CD8-positive, alpha-beta memory T cell (primary cell): ENCODE measurements around the gene UPB1. TPM values are rescaled to one million over a fixed set of nuclear protein-coding genes. Genes with fewer than 3 reads are reported as not detected.
"Not testable (repeated sequence)": the region's sequence is repeated elsewhere in the genome, so short reads cannot be mapped to it uniquely, and the experiment has no call there.

Experiments used
- CTCF ChIA-PET: fragments of 350-600 bp; sonication (Branson Sonifier 250); formaldehyde crosslinking; loops from one replicate; lab custom pipeline; 2021; ENCODE audit warnings: antibody characterized with exemption; lab: Charles Lee
- POLR2A ChIA-PET: fragments of 350-600 bp; sonication (Branson Sonifier 250); formaldehyde crosslinking; loops from one replicate; lab custom pipeline; 2021; ENCODE audit warnings: antibody characterized with exemption; lab: Charles Lee
- DNase-seq, 5 donors: peaks; one replicate each; pipeline versions ENCODE4 v3.0.0 to v3.0.0-alpha.2; 2020 to 2022; ENCODE audit warnings: mixed read lengths in 1 of 5
- H3K27ac ChIP-seq: one replicate; pipeline ENCODE4 v1.7.0; 2013; ENCODE audit warnings: low read depth, mild to moderate bottlenecking, low read length, moderate library complexity
- H3K27me3 ChIP-seq: 2 replicates; pipeline ENCODE4 v1.7.0; 2013; ENCODE audit warnings: low read length, mild to moderate bottlenecking; ENCODE audit not compliant: insufficient read depth, poor library complexity, severe bottlenecking
- H3K36me3 ChIP-seq: 2 replicates; pipeline ENCODE4 v1.7.0; 2013; ENCODE audit warnings: mild to moderate bottlenecking, low read length, moderate library complexity; ENCODE audit not compliant: insufficient read depth
- H3K4me1 ChIP-seq: 2 replicates; pipeline ENCODE4 v1.7.0; 2013; ENCODE audit warnings: mild to moderate bottlenecking, low read length, moderate library complexity; ENCODE audit not compliant: insufficient read depth
- H3K4me3 ChIP-seq: 2 replicates; pipeline ENCODE4 v1.7.0; 2013; ENCODE audit warnings: mild to moderate bottlenecking, low read length
- H3K9me3 ChIP-seq: 2 replicates; pipeline ENCODE4 v1.7.0; 2013; ENCODE audit warnings: mild to moderate bottlenecking, low read length
- H3K27ac Mint-ChIP-seq, 8 donors: one replicate each; pipeline ENCODE4 v1.8.0; 2020 to 2021; ENCODE audit warnings: mixed read lengths in 8 of 8, mild to moderate bottlenecking in 6 of 8, inconsistent platforms in 3 of 8, moderate library complexity in 3 of 8
- H3K27me3 Mint-ChIP-seq, 2 donors: one replicate each; pipeline ENCODE4 v1.8.0; 2020 to 2021; ENCODE audit warnings: mixed read lengths in 2 of 2, mild to moderate bottlenecking in 1 of 2, moderate library complexity in 1 of 2
- H3K36me3 Mint-ChIP-seq, 3 donors: one replicate each; pipeline ENCODE4 v1.8.0; 2020 to 2021; ENCODE audit warnings: mixed read lengths in 3 of 3, inconsistent platforms in 1 of 3, mild to moderate bottlenecking in 1 of 3
- H3K4me1 Mint-ChIP-seq, 3 donors: one replicate each; pipeline ENCODE4 v1.8.0; 2020 to 2021; ENCODE audit warnings: mixed read lengths in 3 of 3, inconsistent platforms in 1 of 3, mild to moderate bottlenecking in 1 of 3
- H3K4me3 Mint-ChIP-seq, 7 donors: one replicate each; pipeline ENCODE4 v1.8.0; 2020 to 2021; ENCODE audit warnings: mixed read lengths in 7 of 7, mild to moderate bottlenecking in 6 of 7, moderate library complexity in 4 of 7, inconsistent platforms in 2 of 7
- H3K9me3 Mint-ChIP-seq, 5 donors: one replicate each; pipeline ENCODE4 v1.8.0; 2020 to 2022; ENCODE audit warnings: mixed read lengths in 5 of 5, mild to moderate bottlenecking in 3 of 5, moderate library complexity in 2 of 5, inconsistent platforms in 1 of 5
- polyA plus RNA-seq: library from polyadenylated mRNA; unstranded; fragments of 300-500 nt; fragmentation: Illumina TruSeq; gene quantifications from one replicate; pipeline ENCODE4 v1.2.3, GENCODE V29; 2021
- total RNA-seq, 2 experiments: library from RNA; stranded (reverse); gene quantifications; one replicate each; pipeline ENCODE4 v1.2.3, GENCODE V29; 2021

UPB1 gene
- total and polyA plus RNA-seq, 3 experiments from 2014 or later, result 0.10 TPM; not detected in 2

DNA sequence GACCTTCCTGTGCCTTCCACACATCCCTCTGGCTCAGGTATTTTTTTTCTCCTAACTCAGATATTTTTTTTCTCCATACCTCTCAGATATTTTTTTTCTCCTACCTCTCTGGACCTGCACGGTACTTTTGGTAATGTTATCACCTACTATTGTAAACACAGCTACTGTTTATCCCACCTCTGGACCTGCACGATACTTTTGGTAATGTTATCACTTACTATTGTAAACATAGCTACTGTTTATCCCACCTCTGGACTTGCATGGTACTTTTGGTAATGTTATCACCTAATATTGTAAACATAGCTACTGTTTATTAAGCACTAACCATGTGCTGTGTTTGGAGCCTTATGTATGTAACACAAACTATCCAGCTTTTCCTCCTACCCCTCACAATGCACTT, 12.1 kb upstream of the UPB1 start:
- DNase-seq, result no peak
- no peak overlapping the region for H3K27ac ChIP-seq
- no peak overlapping the region for H3K4me3 ChIP-seq
- no peaks in the 10 kb centered on the region for H3K27me3 ChIP-seq
- ChIA-PET CTCF (interaction anchor here (1.6 to 2.9 kb wide), 2 partner anchors 13 to 59 kb away, joined by 4 to 12 read pairs; no protein-coding TSS in a partner anchor), POLR2A (no interaction called here)
- Mint-ChIP-seq H3K36me3 (peaks cover 0 to 8% (median 0%) of the 10 kb centered on the region in 3 donors), H3K4me1 (peaks cover 7 to 14% (median 10%) of the 10 kb centered on the region in 3 donors), H3K4me3 (no peak overlapping the region), H3K9me3 (no peaks in the 10 kb centered on the region), H3K27me3 (peaks cover 0 to 2% of the 10 kb centered on the region in 2 donors), H3K27ac (peak overlapping the region in 1 of 8 donors; percentile 4)
- no peaks in the 10 kb centered on the region for H3K9me3 ChIP-seq
- H3K36me3 ChIP-seq, result no peaks in the 10 kb centered on the region
- H3K4me1 ChIP-seq, result no peaks in the 10 kb centered on the region

DNA sequence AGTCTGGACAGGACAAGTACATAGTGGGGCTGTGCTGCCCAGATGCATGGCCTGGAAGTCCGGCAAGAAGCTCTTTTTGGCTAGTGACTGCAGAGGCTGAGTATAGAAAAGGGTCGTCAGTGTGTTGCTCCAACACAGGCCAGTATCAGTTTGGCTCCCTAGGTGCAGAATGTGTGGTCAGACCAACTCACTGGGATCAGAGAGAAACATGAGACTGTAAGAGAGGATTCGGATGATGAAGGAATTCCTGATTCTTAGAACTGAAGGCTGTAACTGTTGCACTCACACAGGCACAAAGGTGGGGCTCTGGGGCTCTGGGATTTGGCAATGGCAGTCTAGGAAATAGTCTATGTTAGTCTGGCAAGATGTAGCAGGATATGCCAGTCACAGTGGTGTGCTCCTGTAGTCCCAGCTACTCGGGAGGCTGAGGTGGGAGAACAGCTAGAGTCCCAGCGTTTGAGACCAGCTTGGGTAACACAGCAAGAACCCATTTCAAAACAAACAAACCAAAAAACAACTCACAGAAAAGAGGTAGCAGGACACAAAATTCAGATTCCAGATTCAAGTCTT, 11.1 kb upstream of the UPB1 start:
- Mint-ChIP-seq H3K4me1 (peaks cover 7 to 14% (median 10%) of the 10 kb centered on the region in 3 donors), H3K4me3 (no peak overlapping the region), H3K9me3 (no peaks in the 10 kb centered on the region), H3K27me3 (peaks cover 0 to 2% of the 10 kb centered on the region in 2 donors), H3K36me3 (peaks cover 0 to 1% (median 0%) of the 10 kb centered on the region in 3 donors), H3K27ac (peak overlapping the region in 1 of 8 donors; percentile 62)
- Histone ChIP-seq H3K36me3 (no peaks in the 10 kb centered on the region), H3K4me1 (no peaks in the 10 kb centered on the region), H3K9me3 (no peaks in the 10 kb centered on the region), H3K4me3 (no peak overlapping the region), H3K27me3 (no peaks in the 10 kb centered on the region), H3K27ac (no peak overlapping the region)
- ChIA-PET POLR2A (no interaction called here), CTCF (interaction anchor here (1.4 to 2.9 kb wide), 2 partner anchors 57 to 60 kb away, joined by 5 to 12 read pairs; partner anchors contain the start of gene ADORA2A)
- DNase-seq, result no peak

DNA sequence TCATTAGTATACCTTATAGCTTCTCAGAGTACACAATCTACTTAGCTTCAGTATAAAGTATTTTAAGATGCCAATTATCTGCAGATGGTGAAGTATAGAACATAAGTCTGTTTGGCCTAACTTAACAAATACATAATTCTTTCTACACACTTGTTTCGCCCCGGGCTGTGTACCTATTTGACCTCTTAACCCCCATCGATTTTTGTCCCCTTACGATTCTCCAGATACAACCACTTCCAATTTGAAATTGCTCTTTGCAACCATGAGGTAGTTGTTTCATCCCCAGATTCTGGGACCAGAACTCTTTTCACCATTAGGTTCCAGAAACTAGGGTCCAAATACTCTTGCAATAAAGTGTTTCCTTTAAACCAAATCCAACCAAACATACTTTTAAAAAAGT, 10.0 kb upstream of the UPB1 start:
- no peaks in the 10 kb centered on the region for H3K36me3 ChIP-seq
- no peaks in the 10 kb centered on the region for H3K27me3 ChIP-seq
- ChIA-PET POLR2A (interaction anchor here (0.8 kb wide), 1 partner anchor 89 kb away, joined by 4 read pairs; no protein-coding TSS in a partner anchor), CTCF (interaction anchor here (1.0 to 2.9 kb wide), 4 partner anchors 51 to 65 kb away, joined by 3 to 12 read pairs (median 4); partner anchors contain the start of gene ADORA2A)
- H3K4me3 ChIP-seq, result no peak overlapping the region
- H3K27me3 Mint-ChIP-seq, result peaks cover 0 to 2% of the 10 kb centered on the region in 2 donors
- H3K9me3 Mint-ChIP-seq, result no peaks in the 10 kb centered on the region
- H3K9me3 ChIP-seq, result no peaks in the 10 kb centered on the region
- no peak overlapping the region for H3K27ac Mint-ChIP-seq
- no peak for DNase-seq
- H3K27ac ChIP-seq, result no peak overlapping the region
- no peak overlapping the region for H3K4me3 Mint-ChIP-seq
- H3K4me1 ChIP-seq, result no peaks in the 10 kb centered on the region
- no peaks in the 10 kb centered on the region for H3K36me3 Mint-ChIP-seq
- H3K4me1 Mint-ChIP-seq, result peaks cover 7 to 14% (median 10%) of the 10 kb centered on the region in 3 donors

DNA sequence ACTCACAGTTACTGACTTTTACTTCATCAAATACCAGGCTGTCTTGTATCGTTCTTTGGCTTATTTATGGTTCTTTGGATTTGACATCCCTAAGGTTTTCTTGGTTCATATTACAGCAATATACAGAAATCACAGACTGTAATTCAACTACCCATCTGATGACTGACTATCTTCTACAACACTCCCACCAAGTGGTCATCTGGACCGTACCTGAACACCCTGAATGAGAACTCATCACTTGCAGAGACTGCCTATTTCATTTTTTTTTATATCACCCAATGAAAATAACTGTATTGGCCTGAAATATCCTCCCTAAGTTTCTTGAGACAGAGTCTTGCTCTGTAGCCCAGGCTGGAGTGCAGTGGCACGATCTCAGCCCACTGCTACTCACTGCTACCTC, 9.5 kb upstream of the UPB1 start:
- no peaks in the 10 kb centered on the region for H3K4me1 ChIP-seq
- CTCF ChIA-PET, result interaction anchor here (0.7 to 2.9 kb wide), 12 partner anchors 13 to 77 kb away, joined by 3 to 16 read pairs (median 3); partner anchors contain the start of gene ADORA2A
- DNase-seq, result peak in 2 of 5 donors; percentile 19 to 37
- H3K27me3 ChIP-seq, result no peaks in the 10 kb centered on the region
- Mint-ChIP-seq H3K4me3 (no peak overlapping the region), H3K36me3 (no peaks in the 10 kb centered on the region), H3K4me1 (peaks cover 7 to 14% (median 10%) of the 10 kb centered on the region in 3 donors), H3K9me3 (no peaks in the 10 kb centered on the region), H3K27ac (no peak overlapping the region), H3K27me3 (peaks cover 0 to 2% of the 10 kb centered on the region in 2 donors)
- POLR2A ChIA-PET, result no interaction called here
- H3K4me3 ChIP-seq, result no peak overlapping the region
- no peaks in the 10 kb centered on the region for H3K9me3 ChIP-seq
- H3K27ac ChIP-seq, result no peak overlapping the region
- no peaks in the 10 kb centered on the region for H3K36me3 ChIP-seq

DNA sequence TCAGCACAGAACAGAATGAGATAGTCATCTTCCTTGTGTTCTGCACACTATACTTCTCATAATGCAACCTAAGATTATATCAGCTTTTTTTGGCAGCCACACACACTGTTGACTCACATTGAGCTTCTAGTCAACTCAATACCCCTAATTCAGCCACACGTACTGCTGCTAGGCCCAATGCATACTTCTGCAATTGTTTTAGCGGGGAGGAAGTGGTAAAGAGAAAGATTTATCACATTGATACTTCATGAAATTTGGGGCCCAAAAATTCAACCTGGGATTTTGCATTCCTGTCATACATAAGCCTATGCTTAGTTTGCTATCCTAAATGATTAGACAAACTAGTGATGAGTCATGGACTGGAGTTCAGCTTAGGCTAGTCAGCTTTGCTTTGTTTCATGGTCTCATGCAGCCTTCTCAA, 8.6 kb upstream of the UPB1 start:
- DNase-seq, result no peak
- H3K9me3 ChIP-seq, result no peaks in the 10 kb centered on the region
- Mint-ChIP-seq H3K4me3 (no peak overlapping the region), H3K27me3 (peaks cover 0 to 3% of the 10 kb centered on the region in 2 donors), H3K27ac (peak overlapping the region in 4 of 8 donors; percentile 1 to 57 (median 30)), H3K4me1 (peaks cover 7 to 14% (median 10%) of the 10 kb centered on the region in 3 donors), H3K36me3 (no peaks in the 10 kb centered on the region), H3K9me3 (no peaks in the 10 kb centered on the region)
- no peaks in the 10 kb centered on the region for H3K4me1 ChIP-seq
- POLR2A ChIA-PET, result no interaction called here
- no peak overlapping the region for H3K4me3 ChIP-seq
- CTCF ChIA-PET, result interaction anchor here (0.7 to 2.9 kb wide), 9 partner anchors 13 to 78 kb away, joined by 3 to 16 read pairs (median 3); no protein-coding TSS in a partner anchor
- H3K27me3 ChIP-seq, result no peaks in the 10 kb centered on the region
- no peak overlapping the region for H3K27ac ChIP-seq
- H3K36me3 ChIP-seq, result no peaks in the 10 kb centered on the region

DNA sequence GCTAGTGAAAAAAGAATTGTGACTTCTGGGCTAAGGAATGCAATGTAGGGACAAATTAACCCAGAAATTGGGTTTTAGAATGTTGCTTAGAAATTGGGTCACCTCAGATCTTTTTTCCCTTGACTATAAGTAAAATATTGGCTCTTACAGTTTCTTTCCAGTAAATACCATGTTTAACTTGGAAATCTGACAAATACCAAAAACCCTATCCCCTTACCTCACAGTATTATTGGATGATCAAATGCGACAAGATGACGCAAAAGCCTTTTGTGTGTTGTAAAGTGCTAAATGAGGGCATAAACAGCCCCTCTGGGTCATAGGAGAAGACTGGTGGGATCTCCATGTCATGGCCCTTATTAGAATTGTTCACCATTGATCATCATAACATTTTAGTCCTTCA, 6.1 kb upstream of the UPB1 start:
- Mint-ChIP-seq H3K27ac (no peak overlapping the region), H3K36me3 (peaks cover 0 to 3% (median 2%) of the 10 kb centered on the region in 3 donors), H3K4me3 (no peak overlapping the region), H3K27me3 (peaks cover 3 to 13% of the 10 kb centered on the region in 2 donors), H3K9me3 (no peaks in the 10 kb centered on the region), H3K4me1 (peaks cover 7 to 14% (median 10%) of the 10 kb centered on the region in 3 donors)
- Histone ChIP-seq H3K36me3 (no peaks in the 10 kb centered on the region), H3K4me3 (no peak overlapping the region), H3K9me3 (no peaks in the 10 kb centered on the region), H3K27me3 (peaks cover 1% of the 10 kb centered on the region), H3K4me1 (no peaks in the 10 kb centered on the region), H3K27ac (no peak overlapping the region)
- POLR2A ChIA-PET, result no interaction called here
- DNase-seq, result no peak
- CTCF ChIA-PET, result no interaction called here

DNA sequence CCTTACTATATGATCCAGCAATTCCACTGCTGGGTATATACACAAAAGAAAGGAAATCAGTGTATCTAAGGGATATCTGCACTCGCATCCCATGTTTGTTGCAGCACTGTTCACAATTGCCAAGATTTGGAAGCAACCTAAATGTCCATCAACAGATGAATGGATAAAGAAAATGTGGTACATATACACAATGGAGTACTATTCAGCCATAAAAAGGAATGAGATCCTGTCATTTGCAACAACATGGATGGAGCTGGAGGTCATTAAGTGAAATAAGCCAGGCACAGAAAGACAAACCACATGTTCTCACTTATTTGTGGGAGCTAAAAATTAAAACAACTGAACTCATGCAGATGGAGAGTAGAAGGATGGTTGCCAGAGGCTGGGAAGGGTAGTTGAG, 5.7 kb upstream of the UPB1 start:
- H3K4me3 ChIP-seq, DNase-seq, H3K9me3 Mint-ChIP-seq, H3K27ac ChIP-seq, H3K9me3 ChIP-seq, H3K36me3 Mint-ChIP-seq, CTCF ChIA-PET, H3K27ac Mint-ChIP-seq, H3K4me1 ChIP-seq, POLR2A ChIA-PET, H3K4me3 Mint-ChIP-seq, H3K36me3 ChIP-seq, H3K27me3 ChIP-seq: not testable (repeated sequence)
- Mint-ChIP-seq H3K27me3 (peaks cover 5 to 16% of the 10 kb centered on the region in 2 donors), H3K4me1 (peaks cover 7 to 14% (median 10%) of the 10 kb centered on the region in 3 donors)

DNA sequence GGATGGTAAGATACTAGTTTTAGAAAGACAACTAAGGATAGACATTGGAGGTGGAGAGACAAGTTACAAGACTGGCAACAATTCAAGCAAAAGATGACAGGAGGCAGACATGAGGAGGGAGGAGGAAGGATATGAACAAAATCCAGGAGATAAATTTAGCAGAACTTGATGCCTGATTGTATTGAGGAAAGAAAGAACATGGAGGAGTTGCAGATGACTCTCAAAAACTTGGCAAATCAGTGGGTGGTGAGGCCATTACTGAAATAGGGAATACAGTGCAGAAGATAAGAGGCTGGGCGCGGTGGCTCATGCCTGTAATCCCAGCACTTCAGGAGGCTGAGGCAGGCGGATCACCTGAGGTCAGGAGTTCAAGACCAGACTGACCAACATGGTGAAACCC, 2.7 kb upstream of the UPB1 start:
- H3K27ac ChIP-seq, result no peak overlapping the region
- H3K27me3 Mint-ChIP-seq, result peaks cover 5 to 16% of the 10 kb centered on the region in 2 donors
- H3K4me1 ChIP-seq, result no peaks in the 10 kb centered on the region
- H3K36me3 ChIP-seq, result no peaks in the 10 kb centered on the region
- H3K27me3 ChIP-seq, result peaks cover 4% of the 10 kb centered on the region
- H3K9me3 ChIP-seq, result no peaks in the 10 kb centered on the region
- H3K36me3 Mint-ChIP-seq, result peaks cover 0 to 4% (median 3%) of the 10 kb centered on the region in 3 donors
- H3K9me3 Mint-ChIP-seq, result no peaks in the 10 kb centered on the region
- H3K4me3 Mint-ChIP-seq, result no peak overlapping the region
- DNase-seq, result no peak
- ChIA-PET CTCF (no interaction called here), POLR2A (no interaction called here)
- H3K4me1 Mint-ChIP-seq, result no peaks in the 10 kb centered on the region
- no peak overlapping the region for H3K4me3 ChIP-seq
- H3K27ac Mint-ChIP-seq, result peak overlapping the region in 1 of 8 donors; percentile 2
